Activated CD8-positive, alpha-beta memory T cell treated with anti-CD3 and anti-CD28 coated beads for 24 hours (primary cell): Measurements from ENCODE around the gene RAPGEF5.

Source experiments
- DNase-seq: peaks from one replicate; pipeline ENCODE4 v3.0.0-alpha.2; 2020

Gene RAPGEF5

GRCh38 chr7:22144950-22145349 lies 212.0 kb downstream of the RAPGEF5 start:
- no peak for DNase-seq

GRCh38 chr7:22143491-22143890 lies 213.5 kb downstream of the RAPGEF5 start:
- DNase-seq, result no peak

- no peak for DNase-seq
These were observed 214.4 kb downstream of the RAPGEF5 start for GRCh38 chr7:22142572-22142971.

- no peak for DNase-seq
These were observed 215.6 kb downstream of the RAPGEF5 start for GRCh38 chr7:22141355-22141754.

GRCh38 chr7:22140578-22140977 lies 216.4 kb downstream of the RAPGEF5 start:
- no peak for DNase-seq

- no peak for DNase-seq
These were observed 218.1 kb downstream of the RAPGEF5 start for GRCh38 chr7:22138886-22139285.

GRCh38 chr7:22138106-22138505 lies 218.8 kb downstream of the RAPGEF5 start:
- no peak for DNase-seq

GRCh38 chr7:22137466-22137865 lies 219.5 kb downstream of the RAPGEF5 start:
- no peak for DNase-seq

GRCh38 chr7:22137026-22137425 lies 219.9 kb downstream of the RAPGEF5 start:
- no peak for DNase-seq

GRCh38 chr7:22129819-22130580 lies 227.0 kb downstream of the RAPGEF5 start:
- no peak for DNase-seq

- DNase-seq, result no peak
These were observed 227.8 kb downstream of the RAPGEF5 start for GRCh38 chr7:22129166-22129565.

- DNase-seq, result no peak
These were observed 228.4 kb downstream of the RAPGEF5 start for GRCh38 chr7:22128528-22128920.

- DNase-seq, result no peak
These were observed 229.0 kb downstream of the RAPGEF5 start for GRCh38 chr7:22127835-22128527.

GRCh38 chr7:22125436-22125835 lies 231.5 kb downstream of the RAPGEF5 start:
- no peak for DNase-seq

GRCh38 chr7:22124941-22125340 lies 232.0 kb downstream of the RAPGEF5 start:
- DNase-seq, result no peak

GRCh38 chr7:22123139-22123538 lies 233.8 kb downstream of the RAPGEF5 start:
- DNase-seq, result peak; percentile 30

GRCh38 chr7:22121702-22122474 lies 235.1 kb downstream of the RAPGEF5 start:
- DNase-seq, result peak; percentile 54

- peak; percentile 7 for DNase-seq
These were observed 236.4 kb downstream of the RAPGEF5 start for GRCh38 chr7:22120391-22121053.

- peak; percentile 35 for DNase-seq
These were observed 239.7 kb downstream of the RAPGEF5 start for GRCh38 chr7:22117222-22117621.

- DNase-seq, result peak; percentile 0
These were observed 240.4 kb downstream of the RAPGEF5 start for GRCh38 chr7:22116451-22117030.

- DNase-seq, result peak; percentile 28
These were observed 241.3 kb downstream of the RAPGEF5 start for GRCh38 chr7:22115689-22116088.

- DNase-seq, result peak; percentile 32
These were observed 242.4 kb downstream of the RAPGEF5 start for GRCh38 chr7:22114440-22114981.
